22Rv1 (cell line): ENCODE results near the gene IMP4.

Experiments
- ZFX ChIP-seq: fragments of 450-650 bp; IDR thresholded peaks from 2 replicates; pipeline ENCODE4 v1.6.1; 2017; ENCODE audit warnings: antibody characterized with exemption, borderline replicate concordance
- TF ChIP-seq, protein P1 (sequence below): fragments of 450-650 bp; IDR thresholded peaks from 2 replicates; pipeline ENCODE4 v1.5.1; 2017; ENCODE audit warnings: mild to moderate bottlenecking

DNA sequence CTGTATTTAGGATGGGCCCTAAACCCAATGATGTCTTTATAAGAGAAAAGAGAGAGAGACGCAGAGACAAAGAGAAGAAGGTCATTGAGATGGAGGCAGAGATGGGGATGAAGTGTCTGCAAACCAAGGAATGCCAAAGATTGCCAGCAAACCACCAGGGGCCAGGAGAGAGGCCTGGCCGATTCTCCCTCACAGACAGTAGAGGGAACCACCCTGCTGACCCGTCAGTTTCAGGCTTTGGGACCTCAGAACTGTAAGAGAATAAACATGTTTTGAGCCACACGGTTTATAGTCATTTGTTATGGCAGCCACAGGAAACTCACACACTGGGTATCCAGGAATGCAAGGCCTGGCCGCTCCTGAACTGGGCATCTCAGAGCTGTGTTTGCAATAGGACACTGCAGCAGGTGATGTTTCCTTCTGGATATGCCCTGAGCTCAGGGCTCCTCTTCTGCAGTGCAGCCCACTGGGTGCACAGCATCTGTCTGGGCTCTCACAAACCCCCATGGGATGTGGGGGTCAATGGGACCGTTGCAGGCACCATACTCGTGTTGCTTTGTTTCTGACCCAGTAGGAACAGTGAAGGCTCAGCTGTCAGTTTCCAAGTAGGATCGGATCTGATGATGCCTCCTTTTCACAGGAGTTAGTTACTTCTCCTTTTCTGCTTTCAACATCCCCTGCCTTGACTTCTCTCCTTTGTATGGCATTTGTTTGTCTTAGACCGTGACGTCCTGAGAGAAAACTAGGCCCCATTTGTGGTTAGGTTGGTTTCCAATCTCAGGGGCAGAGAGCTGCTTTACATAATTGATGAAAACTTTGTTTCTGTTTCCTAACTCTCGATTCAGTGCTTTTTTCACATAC lies 34.0 kb downstream of the IMP4 start:
- TF ChIP-seq, protein P1, sequence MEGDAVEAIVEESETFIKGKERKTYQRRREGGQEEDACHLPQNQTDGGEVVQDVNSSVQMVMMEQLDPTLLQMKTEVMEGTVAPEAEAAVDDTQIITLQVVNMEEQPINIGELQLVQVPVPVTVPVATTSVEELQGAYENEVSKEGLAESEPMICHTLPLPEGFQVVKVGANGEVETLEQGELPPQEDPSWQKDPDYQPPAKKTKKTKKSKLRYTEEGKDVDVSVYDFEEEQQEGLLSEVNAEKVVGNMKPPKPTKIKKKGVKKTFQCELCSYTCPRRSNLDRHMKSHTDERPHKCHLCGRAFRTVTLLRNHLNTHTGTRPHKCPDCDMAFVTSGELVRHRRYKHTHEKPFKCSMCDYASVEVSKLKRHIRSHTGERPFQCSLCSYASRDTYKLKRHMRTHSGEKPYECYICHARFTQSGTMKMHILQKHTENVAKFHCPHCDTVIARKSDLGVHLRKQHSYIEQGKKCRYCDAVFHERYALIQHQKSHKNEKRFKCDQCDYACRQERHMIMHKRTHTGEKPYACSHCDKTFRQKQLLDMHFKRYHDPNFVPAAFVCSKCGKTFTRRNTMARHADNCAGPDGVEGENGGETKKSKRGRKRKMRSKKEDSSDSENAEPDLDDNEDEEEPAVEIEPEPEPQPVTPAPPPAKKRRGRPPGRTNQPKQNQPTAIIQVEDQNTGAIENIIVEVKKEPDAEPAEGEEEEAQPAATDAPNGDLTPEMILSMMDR, result no peak
- no peak for TF ChIP-seq ZFX
